ENCODE results near the gene KCTD2. TPM values are rescaled to one million over a fixed set of nuclear protein-coding genes. Genes with fewer than 3 reads are reported as not detected.
A peak's percentile ranks its signal among the peaks of the same experiment; 100 is the strongest.
"Not testable (repeated sequence)": the region's sequence is repeated elsewhere in the genome, so short reads cannot be mapped to it uniquely, and the experiment has no call there.

The KCTD2 gene
- total RNA-seq, 5 donors from 2014 or later (not counting 1 experiment from before 2014, with no cell fraction given): 22.0 to 32.8 (median 29.0) TPM

DNA sequence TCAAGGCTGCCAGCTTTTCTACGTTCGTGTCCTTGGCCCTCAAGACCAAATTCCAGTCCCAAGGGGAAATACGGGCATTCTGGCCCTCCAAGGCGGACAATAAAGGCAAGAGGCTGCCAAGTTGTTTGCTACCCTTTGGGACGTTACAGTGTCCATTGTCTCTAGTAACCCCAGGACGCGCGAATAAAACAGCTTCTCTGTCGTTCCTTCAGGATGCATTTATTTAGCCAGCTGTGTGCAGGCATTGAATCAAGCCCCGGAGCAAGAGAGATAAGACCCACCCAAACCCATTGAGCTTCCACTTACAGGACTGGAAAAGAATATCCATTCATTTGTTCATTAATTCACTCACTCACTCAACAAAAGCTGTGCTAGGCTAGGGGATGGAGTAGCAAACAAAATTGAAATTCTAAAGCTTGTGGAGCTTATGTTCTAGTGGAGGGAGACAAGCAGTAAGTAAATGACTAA, 33.9 kb upstream of the KCTD2 start:
- DNase-seq (no peak), ATAC-seq (replicated peaks in 1 of 4) (peak in 1 of 4 experiments; percentile 7)
- POLR2A ChIA-PET: interaction anchor here in 1 of 2 donors (0.5 to 1.3 kb wide), 4 partner anchors 8 to 864 kb away, joined by 3 to 8 read pairs (median 3); no protein-coding TSS in a partner anchor
- Histone ChIP-seq H3K4me3 (ENCODE audit: control insufficient read depth in 1 of 2, extremely low read depth in 1 of 2, low read length in 1 of 2) (peak overlapping the region; percentile 67 to 94), H3K36me3 (ENCODE audit: control insufficient read depth in 2 of 2, extremely low read depth in 1 of 2, insufficient read depth in 1 of 2, low read length in 1 of 2) (peaks cover 0 to 12% of the 10 kb centered on the region in 2 donors), H3K9me3 (no peaks in the 10 kb centered on the region), H3K4me1 (ENCODE audit: control insufficient read depth in 1 of 2, extremely low read depth in 1 of 2, insufficient read depth in 2 of 2, low read length in 2 of 2) (peaks cover 6 to 20% of the 10 kb centered on the region in 2 experiments), H3K27me3 (replicated peaks in 1 of 2; ENCODE audit: control insufficient read depth in 2 of 2, extremely low read depth in 1 of 2, insufficient read depth in 2 of 2, low read length in 1 of 2) (no peaks in the 10 kb centered on the region), H3K27ac (ENCODE audit: low read length) (peak overlapping the region; percentile 72)
- Mint-ChIP-seq H3K4me1 (peaks cover 33 to 41% (median 39%) of the 10 kb centered on the region in 3 donors), H3K27me3 (no peaks in the 10 kb centered on the region), H3K4me3 (peak overlapping the region; percentile 92 to 94 (median 93)), H3K36me3 (peaks cover 13% of the 10 kb centered on the region), H3K27ac (peak overlapping the region; percentile 85 to 86), H3K9me3 (no peaks in the 10 kb centered on the region)
- WGBS (ENCODE audit: insufficient coverage): 1% methylated on average over 9 of the region's 10 CpGs
- CTCF ChIA-PET: interaction anchor here (0.7 to 4.1 kb wide), 11 partner anchors 19 to 188 kb away, joined by 3 to 46 read pairs (median 4); partner anchors contain the start of genes CDR2L (in 1 of the 2) and HID1 (in 1 of the 2)

DNA sequence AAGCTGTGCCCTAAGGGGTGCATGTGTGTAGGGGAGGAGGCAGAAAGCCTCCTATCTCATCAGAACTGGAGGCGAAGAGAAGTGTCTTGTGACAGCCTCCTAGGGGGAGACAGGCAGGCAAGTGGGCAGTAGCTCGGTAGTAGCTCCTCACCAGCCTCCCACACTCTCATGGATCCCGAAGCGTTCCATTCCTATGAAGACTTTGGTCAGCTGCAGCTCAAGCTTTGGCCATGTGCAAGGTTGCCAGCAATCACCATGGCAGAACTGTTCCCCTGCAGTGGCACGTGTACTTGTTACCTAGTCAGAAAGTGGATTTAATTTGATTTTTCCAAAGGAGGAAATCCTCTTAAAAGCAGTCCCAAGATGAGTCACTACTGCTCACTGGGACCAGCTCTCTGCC, 27.9 kb upstream of the KCTD2 start:
- ATAC-seq (replicated peaks in 1 of 4): no peak
- peaks cover 43% of the 10 kb centered on the region for H3K36me3 Mint-ChIP-seq
- no peak overlapping the region for H3K27ac ChIP-seq (ENCODE audit: low read length)
- POLR2A ChIA-PET: no interaction called here
- peaks cover 5 to 47% of the 10 kb centered on the region in 2 donors for H3K36me3 ChIP-seq (ENCODE audit: control insufficient read depth in 2 of 2, extremely low read depth in 1 of 2, insufficient read depth in 1 of 2, low read length in 1 of 2)
- H3K9me3 Mint-ChIP-seq: no peaks in the 10 kb centered on the region
- H3K27me3 Mint-ChIP-seq: no peaks in the 10 kb centered on the region
- H3K4me1 ChIP-seq (ENCODE audit: control insufficient read depth in 1 of 2, extremely low read depth in 1 of 2, insufficient read depth in 2 of 2, low read length in 2 of 2): no peaks in the 10 kb centered on the region
- H3K4me1 Mint-ChIP-seq: peaks cover 14 to 25% (median 17%) of the 10 kb centered on the region in 3 donors
- no peaks in the 10 kb centered on the region for H3K9me3 ChIP-seq
- DNase-seq: no peak
- H3K27me3 ChIP-seq (replicated peaks in 1 of 2; ENCODE audit: control insufficient read depth in 2 of 2, extremely low read depth in 1 of 2, insufficient read depth in 2 of 2, low read length in 1 of 2): no peaks in the 10 kb centered on the region
- no peak overlapping the region for H3K27ac Mint-ChIP-seq
- CTCF ChIA-PET: no interaction called here
- WGBS (ENCODE audit: insufficient coverage): 94% methylated on average over 2 of the region's 5 CpGs
- H3K4me3 Mint-ChIP-seq: no peak overlapping the region
- H3K4me3 ChIP-seq (ENCODE audit: control insufficient read depth in 1 of 2, extremely low read depth in 1 of 2, low read length in 1 of 2): no peak overlapping the region

DNA sequence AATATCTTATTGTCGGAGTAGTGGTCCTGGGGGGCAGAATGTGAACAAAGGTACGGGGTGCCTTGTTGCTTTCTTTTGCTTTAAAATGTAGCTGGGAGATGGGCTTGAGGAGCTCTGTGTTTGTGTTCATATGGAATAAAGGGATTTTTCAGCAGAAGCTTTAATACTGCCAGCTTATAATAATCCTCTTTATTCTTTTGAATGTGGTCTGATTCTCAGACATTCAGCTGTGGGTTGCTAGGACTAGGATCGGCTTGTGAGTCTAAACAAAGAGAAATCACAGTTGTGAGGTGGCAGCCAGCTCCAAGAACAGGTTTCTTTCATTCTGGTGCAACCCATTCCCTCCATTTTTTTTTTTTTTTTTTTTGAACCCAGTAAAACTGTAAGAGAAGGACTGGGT, 27.3 kb upstream of the KCTD2 start:
- peaks cover 0 to under 1% of the 10 kb centered on the region in 2 experiments for H3K4me1 ChIP-seq (ENCODE audit: control insufficient read depth in 1 of 2, extremely low read depth in 1 of 2, insufficient read depth in 2 of 2, low read length in 2 of 2)

DNA sequence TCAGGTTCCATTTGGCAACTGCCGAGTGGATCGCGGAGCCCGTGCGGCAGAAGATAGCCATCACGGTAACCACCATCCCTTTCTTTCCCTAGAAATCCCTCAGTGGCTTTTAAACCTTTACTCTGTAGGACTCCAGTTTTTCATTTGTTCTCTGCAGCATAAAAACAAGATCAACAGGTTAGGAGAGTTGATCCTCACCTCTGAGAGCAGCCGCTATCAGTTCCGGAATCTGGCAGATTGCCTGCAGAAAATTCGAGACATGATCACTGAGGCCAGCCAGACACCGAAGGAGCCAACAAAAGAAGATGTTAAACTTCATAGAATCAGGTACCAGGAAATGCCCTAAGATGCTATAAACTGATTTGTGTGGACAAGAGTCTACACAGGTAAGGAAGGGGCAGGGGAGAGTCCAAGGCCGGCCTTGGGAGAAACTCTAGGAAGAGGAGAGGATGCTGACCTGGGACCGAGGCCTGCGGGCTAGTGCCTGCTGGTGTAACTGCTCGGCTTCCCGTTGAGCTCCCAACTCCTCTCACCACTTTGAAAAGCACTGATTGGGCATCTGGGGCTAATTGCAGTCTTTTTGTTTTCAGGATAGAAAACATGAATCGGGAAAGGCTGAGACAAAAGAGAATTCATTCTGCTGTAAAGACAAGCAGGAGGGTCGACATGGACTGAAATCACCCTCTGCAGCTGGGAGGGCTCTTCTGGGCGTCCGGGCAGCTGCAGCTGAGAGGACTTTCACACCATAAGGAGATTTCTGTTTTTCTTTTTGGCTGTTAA, 26.5 kb upstream of the KCTD2 start:
- H3K4me3 ChIP-seq (ENCODE audit: control insufficient read depth in 1 of 2, extremely low read depth in 1 of 2, low read length in 1 of 2): no peak overlapping the region
- ChIA-PET POLR2A (no interaction called here), CTCF (no interaction called here)
- no peaks in the 10 kb centered on the region for H3K9me3 ChIP-seq
- no peaks in the 10 kb centered on the region for H3K27me3 ChIP-seq (replicated peaks in 1 of 2; ENCODE audit: control insufficient read depth in 2 of 2, extremely low read depth in 1 of 2, insufficient read depth in 2 of 2, low read length in 1 of 2)
- Mint-ChIP-seq H3K4me1 (peaks cover 7 to 32% (median 19%) of the 10 kb centered on the region in 3 donors), H3K27me3 (no peaks in the 10 kb centered on the region), H3K27ac (no peak overlapping the region), H3K36me3 (peaks cover 40% of the 10 kb centered on the region), H3K4me3 (no peak overlapping the region), H3K9me3 (no peaks in the 10 kb centered on the region)
- ATAC-seq (replicated peaks in 1 of 4) (no peak), DNase-seq (no peak)
- no peak overlapping the region for H3K27ac ChIP-seq (ENCODE audit: low read length)
- H3K4me1 ChIP-seq (ENCODE audit: control insufficient read depth in 1 of 2, extremely low read depth in 1 of 2, insufficient read depth in 2 of 2, low read length in 2 of 2): peaks cover 3 to 9% of the 10 kb centered on the region in 2 experiments
- H3K36me3 ChIP-seq (ENCODE audit: control insufficient read depth in 2 of 2, extremely low read depth in 1 of 2, insufficient read depth in 1 of 2, low read length in 1 of 2): peaks cover 5 to 47% of the 10 kb centered on the region in 2 donors
- 98% methylated on average over 9 of the region's 19 CpGs for WGBS (ENCODE audit: insufficient coverage)

More for the DNA sequence above, 27.3 kb upstream of the KCTD2 start:
- DNase-seq: no peak
- H3K4me3 ChIP-seq (ENCODE audit: control insufficient read depth in 1 of 2, extremely low read depth in 1 of 2, low read length in 1 of 2): no peak overlapping the region
- ChIA-PET POLR2A (no interaction called here), CTCF (interaction anchor here in 1 of 2 donors (0.7 kb wide), 1 partner anchor 90 kb away, joined by 4 read pairs; the partner anchor contains the start of gene ARMC7)
- H3K27ac Mint-ChIP-seq: no peak overlapping the region
- ATAC-seq (replicated peaks in 1 of 4): no peak
- H3K4me1 Mint-ChIP-seq: peaks cover 10 to 29% (median 16%) of the 10 kb centered on the region in 3 donors
- H3K9me3 Mint-ChIP-seq: no peaks in the 10 kb centered on the region
- H3K27me3 Mint-ChIP-seq: no peaks in the 10 kb centered on the region
- no peak overlapping the region for H3K4me3 Mint-ChIP-seq
- 100% methylated on average over 1 of the region's 3 CpGs for WGBS (ENCODE audit: insufficient coverage)
- peaks cover 43% of the 10 kb centered on the region for H3K36me3 Mint-ChIP-seq
- no peak overlapping the region for H3K27ac ChIP-seq (ENCODE audit: low read length)
- peaks cover 5 to 47% of the 10 kb centered on the region in 2 donors for H3K36me3 ChIP-seq (ENCODE audit: control insufficient read depth in 2 of 2, extremely low read depth in 1 of 2, insufficient read depth in 1 of 2, low read length in 1 of 2)
- no peaks in the 10 kb centered on the region for H3K9me3 ChIP-seq
- no peaks in the 10 kb centered on the region for H3K27me3 ChIP-seq (replicated peaks in 1 of 2; ENCODE audit: control insufficient read depth in 2 of 2, extremely low read depth in 1 of 2, insufficient read depth in 2 of 2, low read length in 1 of 2)

DNA sequence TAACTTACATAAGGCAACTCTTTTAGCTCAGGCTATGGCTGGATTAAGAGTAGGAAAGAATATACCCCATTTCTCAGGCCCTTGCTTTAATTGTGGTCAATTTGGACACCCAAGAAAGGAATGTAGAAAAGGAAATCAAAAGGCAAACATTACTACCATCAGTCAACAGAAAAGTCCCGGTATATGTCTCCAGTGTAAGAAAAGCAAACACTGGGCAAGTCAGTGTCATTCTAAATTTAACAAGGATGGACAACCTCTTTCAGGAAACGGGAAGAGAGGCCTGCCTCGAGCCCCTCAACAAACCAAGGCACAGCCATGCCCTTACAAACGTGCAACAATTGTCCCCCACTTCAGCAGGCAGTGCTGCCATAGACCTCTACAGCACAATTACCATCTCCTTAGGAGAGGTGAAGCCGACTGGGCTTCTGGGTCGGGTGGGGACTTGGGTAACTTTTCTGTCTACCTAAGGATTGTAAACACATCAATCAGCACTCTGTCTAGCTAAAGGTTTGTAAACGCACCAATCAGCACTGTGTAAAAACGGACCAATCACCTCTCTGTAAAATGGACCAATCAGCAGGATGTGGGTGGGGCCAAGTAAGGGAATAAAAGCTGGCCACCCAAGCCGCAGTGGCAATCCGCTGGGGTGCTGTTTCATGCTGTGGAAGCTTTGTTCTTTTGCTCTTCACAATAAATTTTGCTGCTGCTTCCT, 22.2 kb upstream of the KCTD2 start:
- WGBS (ENCODE audit: insufficient coverage): 89% methylated on average over 4 of the region's 10 CpGs

DNA sequence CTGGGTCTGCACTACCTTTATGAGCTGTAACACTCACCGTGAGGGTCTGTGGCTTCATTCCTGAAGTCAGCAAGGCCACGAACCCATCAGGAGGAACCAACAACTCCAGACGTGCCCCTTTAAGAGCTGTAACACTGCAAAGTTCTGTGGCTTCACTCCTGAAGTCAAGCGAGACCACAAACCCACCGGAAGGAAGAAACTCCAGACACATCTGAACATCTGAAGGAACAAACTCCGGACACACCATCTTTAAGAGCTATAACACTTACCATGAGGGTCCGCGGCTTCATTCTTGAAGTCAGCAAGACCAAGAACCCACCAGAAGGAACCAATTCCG, 21.7 kb upstream of the KCTD2 start:
- H3K4me3 ChIP-seq (ENCODE audit: control insufficient read depth in 1 of 2, extremely low read depth in 1 of 2, low read length in 1 of 2); H3K9me3 ChIP-seq; H3K27me3 Mint-ChIP-seq; CTCF ChIA-PET; H3K27me3 ChIP-seq (replicated peaks in 1 of 2; ENCODE audit: control insufficient read depth in 2 of 2, extremely low read depth in 1 of 2, insufficient read depth in 2 of 2, low read length in 1 of 2); H3K9me3 Mint-ChIP-seq; H3K27ac ChIP-seq (ENCODE audit: low read length): not testable (repeated sequence)
- peaks cover 5 to 23% of the 10 kb centered on the region in 2 donors for H3K36me3 ChIP-seq (ENCODE audit: control insufficient read depth in 2 of 2, extremely low read depth in 1 of 2, insufficient read depth in 1 of 2, low read length in 1 of 2)
- H3K4me1 Mint-ChIP-seq: peaks cover 12 to 33% (median 16%) of the 10 kb centered on the region in 3 donors
- peaks cover 3 to 10% of the 10 kb centered on the region in 2 experiments for H3K4me1 ChIP-seq (ENCODE audit: control insufficient read depth in 1 of 2, extremely low read depth in 1 of 2, insufficient read depth in 2 of 2, low read length in 2 of 2)
- WGBS (ENCODE audit: insufficient coverage): 61% methylated on average over 3 of the region's 9 CpGs
- H3K27ac Mint-ChIP-seq: peak overlapping the region; percentile 32 to 73
- H3K4me3 Mint-ChIP-seq: peak overlapping the region in 2 of 3 donors; percentile 29 to 61
- H3K36me3 Mint-ChIP-seq: peaks cover 20% of the 10 kb centered on the region
- peak in 3 of 4 experiments; percentile 23 to 53 (median 50) for ATAC-seq (replicated peaks in 1 of 4)
- peak in 1 of 35 experiments; percentile 6 for DNase-seq
- POLR2A ChIA-PET: interaction anchor here in 1 of 2 donors (1.0 kb wide), 1 partner anchor 13 kb away, joined by 3 read pairs; the partner anchor contains the start of gene MRPL58

More for the DNA sequence above, 22.2 kb upstream of the KCTD2 start:
- no peaks in the 10 kb centered on the region for H3K27me3 ChIP-seq (replicated peaks in 1 of 2; ENCODE audit: control insufficient read depth in 2 of 2, extremely low read depth in 1 of 2, insufficient read depth in 2 of 2, low read length in 1 of 2)
- no peaks in the 10 kb centered on the region for H3K9me3 ChIP-seq
- peaks cover 5 to 26% of the 10 kb centered on the region in 2 donors for H3K36me3 ChIP-seq (ENCODE audit: control insufficient read depth in 2 of 2, extremely low read depth in 1 of 2, insufficient read depth in 1 of 2, low read length in 1 of 2)
- Mint-ChIP-seq H3K9me3 (peaks cover 0 to 2% (median 0%) of the 10 kb centered on the region in 3 donors), H3K27ac (peak overlapping the region; percentile 32 to 73), H3K4me1 (peaks cover 12 to 33% (median 15%) of the 10 kb centered on the region in 3 donors), H3K4me3 (peak overlapping the region in 2 of 3 donors; percentile 29 to 61), H3K27me3 (no peaks in the 10 kb centered on the region), H3K36me3 (peaks cover 22% of the 10 kb centered on the region)
- H3K27ac ChIP-seq (ENCODE audit: low read length): no peak overlapping the region
- H3K4me3 ChIP-seq (ENCODE audit: control insufficient read depth in 1 of 2, extremely low read depth in 1 of 2, low read length in 1 of 2): no peak overlapping the region
- ChIA-PET POLR2A (interaction anchor here in 1 of 2 donors (1.0 kb wide), 1 partner anchor 12 kb away, joined by 3 read pairs; the partner anchor contains the start of gene MRPL58), CTCF (no interaction called here)
- ATAC-seq (replicated peaks in 1 of 4) (peak; percentile 43 to 62 (median 55)), DNase-seq (peak in 24 of 35 experiments; percentile 10 to 58 (median 34))
- peaks cover 3 to 10% of the 10 kb centered on the region in 2 experiments for H3K4me1 ChIP-seq (ENCODE audit: control insufficient read depth in 1 of 2, extremely low read depth in 1 of 2, insufficient read depth in 2 of 2, low read length in 2 of 2)
